Measurements from ENCODE around the gene CDKAL1. TPM values are rescaled to one million over a fixed set of nuclear protein-coding genes. Genes with fewer than 3 reads are reported as not detected.

The CDKAL1 gene
- total and polyA plus RNA-seq, 2 of the 8 experiments (the other 6 are each of a cell fraction or from before 2014, with no cell fraction given) = 8.4 to 24.6 TPM

GRCh38 chr6:21201637-21202350 lies 667.5 kb downstream of the CDKAL1 start (continued):
- TF ChIP-seq CHD7 (IDR thresholded peaks at IDR 0.05; ENCODE audit: insufficient replicate concordance, low read length) = no peak
- TF ChIP-seq TAF7 (optimal IDR thresholded peaks at IDR 0.05; ENCODE audit: borderline replicate concordance, low read depth, low read length) = no peak
- no peak for TF ChIP-seq EP300 (IDR thresholded peaks at IDR 0.05; ENCODE audit: borderline replicate concordance in 1 of 2, low read depth in 2 of 2, low read length in 2 of 2)
- no peak for TF ChIP-seq TEAD4 (IDR thresholded peaks at IDR 0.05; ENCODE audit: low read depth, low read length)
- TF ChIP-seq POU5F1 (IDR thresholded peaks at IDR 0.05; ENCODE audit: low read depth, low read length) = no peak
- no peak for TF ChIP-seq SAP30 (IDR thresholded peaks at IDR 0.05; ENCODE audit: insufficient read depth, insufficient replicate concordance, low read length)
- TF ChIP-seq PHF8 (conservative IDR thresholded peaks at IDR 0.05; ENCODE audit: low read depth, low read length) = no peak
- TF ChIP-seq POLR2A (IDR thresholded peaks at IDR 0.05; ENCODE audit: control extremely low read depth in 1 of 2, low read depth in 2 of 2, low read length in 2 of 2) = no peak
- no peak for TF ChIP-seq KDM1A (IDR thresholded peaks at IDR 0.05; ENCODE audit: borderline replicate concordance, low read length)
- no peak for TF ChIP-seq TAF1 (IDR thresholded peaks at IDR 0.05; ENCODE audit: low read depth, low read length)

All from H1 (cell line).